Neural cell (in vitro differentiated cells): Measurements from ENCODE around the gene S100PBP.
"Not testable (repeated sequence)": the region's sequence is repeated elsewhere in the genome, so short reads cannot be mapped to it uniquely, and the experiment has no call there.

ENCODE experiments used
- CTCF ChIP-seq: fragments of 450-650 bp; IDR thresholded peaks from 2 replicates; pipeline ENCODE4 v1.5.1; 2014; ENCODE audit warnings: antibody characterized with exemption, mild to moderate bottlenecking, moderate library complexity; ENCODE audit not compliant: poor library complexity, severe bottlenecking
- EP300 ChIP-seq: fragments of 450-650 bp; conservative IDR thresholded peaks from 2 replicates; pipeline ENCODE4 v1.6.1; 2014; ENCODE audit warnings: antibody characterized with exemption, mild to moderate bottlenecking, moderate library complexity; ENCODE audit not compliant: poor library complexity, severe bottlenecking
- POLR2AphosphoS5 ChIP-seq: IDR thresholded peaks from 2 replicates; pipeline ENCODE4 v1.6.1; 2012
- RAD21 ChIP-seq: fragments of 450-650 bp; conservative IDR thresholded peaks from 2 replicates; pipeline ENCODE4 v1.6.1; 2014; ENCODE audit warnings: antibody characterized with exemption, mild to moderate bottlenecking, moderate library complexity
- TAF1 ChIP-seq: IDR thresholded peaks from 2 replicates; pipeline ENCODE4 v1.6.1; 2012; ENCODE audit warnings: low read depth

GRCh38 chr1:32789356-32789755 lies 28.1 kb upstream of the S100PBP start:
- not testable (repeated sequence) for TF ChIP-seq POLR2AphosphoS5, CTCF, EP300, TAF1, RAD21
